GM18505 (cell line): ENCODE results near the gene METRNL.
"Not testable (repeated sequence)": the region's sequence is repeated elsewhere in the genome, so short reads cannot be mapped to it uniquely, and the experiment has no call there.

Experiments used
- ATAC-seq: cut with Tn5 transposase; IDR thresholded peaks from one replicate; pipeline ENCODE4 v1.9.1; 2021; ENCODE audit not compliant: unreplicated experiment
- POLR2A ChIP-seq: IDR thresholded peaks from 4 replicates; pipeline ENCODE4 v1.6.1; 2011; ENCODE audit warnings: borderline replicate concordance; ENCODE audit not compliant: insufficient read depth, insufficient read length; ENCODE audit errors: extremely low read depth

METRNL gene

DNA sequence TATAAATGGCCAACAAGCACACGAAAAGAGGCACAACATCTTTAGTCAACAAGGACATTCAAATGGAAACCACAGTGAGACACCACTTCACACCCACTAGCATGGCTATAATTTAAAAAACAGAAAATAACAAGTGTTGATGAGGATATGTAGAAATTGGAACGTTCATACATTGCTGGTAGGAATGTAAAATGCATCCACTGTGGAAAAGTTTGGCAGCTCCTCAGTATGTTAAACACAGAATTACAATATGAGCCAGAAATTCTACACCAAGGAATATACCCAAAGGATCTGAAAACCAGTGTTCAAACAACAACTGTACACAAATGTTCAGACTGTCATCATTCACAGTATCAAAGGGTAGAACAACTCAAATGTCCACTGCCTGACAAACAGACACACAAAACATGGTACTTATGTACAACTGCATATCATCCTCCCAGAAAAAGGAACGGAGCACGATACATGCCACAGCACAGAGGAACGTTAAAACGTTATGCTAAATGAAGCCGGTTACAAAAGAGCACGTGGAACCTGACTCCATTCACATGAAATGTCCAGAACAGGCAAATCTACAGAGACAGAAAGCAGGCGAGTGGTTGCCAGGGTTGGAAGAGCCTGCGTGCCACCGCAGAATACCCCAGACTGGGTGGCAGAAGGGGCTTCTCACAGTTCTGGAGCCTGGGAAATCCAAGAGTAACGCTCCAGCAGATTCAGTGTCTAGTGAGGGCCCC lies 32.8 kb upstream of the METRNL start:
- no peak for TF ChIP-seq POLR2A
- ATAC-seq, result no peak

- no peak for TF ChIP-seq POLR2A
- ATAC-seq, result no peak
Measured at GRCh38 chr17:83047182-83047478, 32.3 kb upstream of the METRNL start.

GRCh38 chr17:83047818-83048475 lies 31.5 kb upstream of the METRNL start:
- ATAC-seq, result not testable (repeated sequence)

GRCh38 chr17:83050651-83051395 lies 28.6 kb upstream of the METRNL start:
- ATAC-seq, result no peak
- no peak for TF ChIP-seq POLR2A

DNA sequence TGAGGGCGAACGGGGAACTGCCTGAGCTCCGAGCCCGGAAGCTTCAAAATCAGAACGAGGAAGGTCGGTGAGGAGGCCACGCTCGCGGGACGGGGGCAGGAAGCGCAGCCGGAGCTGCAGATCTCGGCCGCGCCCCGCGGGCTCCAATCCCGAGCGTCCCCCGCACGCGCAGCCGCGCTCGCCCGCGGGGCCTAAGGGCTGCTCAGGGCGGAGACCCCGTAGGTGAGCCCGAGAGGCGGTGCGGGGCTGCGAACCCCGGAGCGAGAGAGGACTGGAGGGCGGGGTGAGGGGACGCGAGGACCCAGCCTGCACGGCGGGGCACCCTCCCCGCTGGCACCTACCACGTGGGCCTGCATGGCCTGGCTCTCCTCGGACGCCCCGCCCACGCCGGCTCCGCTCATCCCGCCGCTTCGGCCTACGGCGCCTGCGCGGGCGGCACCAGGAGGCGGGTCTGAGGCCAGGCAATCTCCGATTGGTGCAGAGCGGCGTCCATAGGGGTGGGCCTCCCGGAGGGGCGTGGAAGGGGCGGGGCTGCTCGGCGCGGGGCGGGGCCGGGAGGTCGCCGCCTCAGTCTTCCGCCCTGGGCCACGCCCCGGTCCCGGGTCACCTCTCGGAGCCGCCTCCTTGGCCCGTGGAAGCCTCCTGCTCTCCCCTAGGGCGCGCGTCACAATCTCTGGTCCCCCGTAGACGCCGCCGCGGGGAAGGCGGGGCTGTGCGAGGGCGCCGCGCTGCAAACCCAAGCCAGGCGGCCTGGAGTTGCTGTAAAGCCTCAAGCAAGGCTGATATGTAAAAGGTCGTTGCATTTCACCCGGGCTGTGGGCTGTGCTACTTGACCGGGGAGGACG lies 27.8 kb upstream of the METRNL start:
- peak; percentile 87 for ATAC-seq
- TF ChIP-seq POLR2A, result peak; percentile 88

GRCh38 chr17:83052241-83052564 lies 27.2 kb upstream of the METRNL start:
- TF ChIP-seq POLR2A, result no peak
- no peak for ATAC-seq

GRCh38 chr17:83053021-83053681 lies 26.3 kb upstream of the METRNL start:
- ATAC-seq, result no peak
- TF ChIP-seq POLR2A, result no peak

- TF ChIP-seq POLR2A, result no peak
- no peak for ATAC-seq
Measured at GRCh38 chr17:83053739-83054451, 25.5 kb upstream of the METRNL start.

- ATAC-seq, result no peak
- no peak for TF ChIP-seq POLR2A
Measured at GRCh38 chr17:83054518-83055125, 24.8 kb upstream of the METRNL start.

DNA sequence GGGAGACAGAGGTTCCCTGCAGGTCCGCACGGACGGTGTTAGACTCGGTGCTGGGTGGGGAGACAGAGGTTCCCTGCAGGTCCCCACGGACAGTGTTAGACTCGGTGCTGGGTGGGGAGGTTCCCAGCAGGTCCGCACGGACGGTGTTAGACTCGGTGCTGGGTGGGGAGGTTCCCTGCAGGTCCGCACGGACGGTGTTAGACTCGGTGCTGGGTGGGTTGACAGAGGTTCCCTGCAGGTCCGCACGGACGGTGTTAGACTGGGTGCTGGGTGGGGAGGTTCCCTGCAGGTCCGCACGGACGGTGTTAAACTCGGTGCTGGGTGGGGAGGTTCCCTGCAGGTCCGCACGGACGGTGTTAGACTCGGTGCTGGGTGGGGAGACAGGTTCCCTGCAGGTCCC lies 24.2 kb upstream of the METRNL start:
- ATAC-seq, result not testable (repeated sequence)

DNA sequence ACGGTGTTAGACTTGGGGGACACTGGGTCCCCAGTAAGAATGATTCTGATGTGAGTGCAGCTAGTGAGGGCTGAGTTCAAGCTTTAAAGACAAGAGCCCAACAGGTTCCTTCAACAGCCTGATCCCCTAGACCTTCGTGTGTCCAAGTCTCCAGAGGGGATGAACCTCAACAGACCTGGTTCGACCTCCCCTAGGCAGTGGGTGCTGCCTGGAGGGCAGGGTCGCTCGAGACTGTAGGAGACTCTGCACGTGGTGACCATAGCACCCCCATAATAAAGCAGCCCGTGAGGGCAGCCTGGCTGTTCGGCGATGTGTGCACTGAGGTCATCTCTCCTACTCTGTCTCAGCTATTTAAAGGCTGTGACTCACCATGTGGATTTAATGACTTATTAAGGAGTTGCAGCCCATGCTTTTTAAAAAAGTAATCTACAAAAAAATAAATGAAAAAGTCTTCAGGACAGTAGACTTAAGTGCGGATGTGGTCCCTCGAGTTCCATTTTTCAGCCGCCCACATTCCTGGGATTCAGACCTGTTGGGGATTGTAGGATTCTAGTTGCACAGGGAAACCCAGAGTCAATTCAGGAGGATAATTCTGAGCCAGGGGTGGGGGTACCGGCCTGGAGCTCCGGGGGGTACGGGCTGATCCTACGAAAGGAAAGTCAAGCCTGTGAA lies 23.4 kb upstream of the METRNL start:
- ATAC-seq, result no peak
- TF ChIP-seq POLR2A, result no peak
